GM12878 (cell line): ENCODE data around the gene NPC2.

Experiments used
- CTCF ChIP-seq, 3 experiments: IDR thresholded peaks in 2 of 3; conservative IDR thresholded peaks in 1 of 3; 2 replicates each; pipeline ENCODE4 v1.5.1; 2011; ENCODE audit warnings: low read depth in 3 of 3, low read length in 3 of 3, mild to moderate bottlenecking in 3 of 3, control low read depth in 2 of 3, moderate library complexity in 2 of 3, inconsistent platforms in 1 of 3, mixed read lengths in 1 of 3; ENCODE audit not compliant: control insufficient read depth in 2 of 3, insufficient read depth in 1 of 3; ENCODE audit errors: extremely low read depth in 1 of 3
- EGR1 ChIP-seq, 2 experiments: IDR thresholded peaks; 1 replicate in 1 of 2; 2 replicates in 1 of 2; pipeline ENCODE4 v1.6.1; 2011 to 2012; ENCODE audit warnings: low read depth in 2 of 2, low read length in 2 of 2, borderline replicate concordance in 1 of 2, mild to moderate bottlenecking in 1 of 2, moderate library complexity in 1 of 2
- EZH2 ChIP-seq: IDR thresholded peaks from 2 replicates; pipeline ENCODE4 v1.6.1; 2012; ENCODE audit warnings: low read depth, mild to moderate bottlenecking, control low read depth, inconsistent platforms, low read length, borderline replicate concordance; ENCODE audit not compliant: control insufficient read depth
- IRF3 ChIP-seq: fragments of 450-650 bp; IDR thresholded peaks from 2 replicates; pipeline ENCODE4 v1.6.1; 2014; ENCODE audit warnings: mild to moderate bottlenecking
- KDM1A ChIP-seq: fragments of 200-600 bp; sonication (generic); IDR thresholded peaks from 2 replicates; pipeline ENCODE4 v1.6.1; 2016; ENCODE audit warnings: borderline replicate concordance
- MXI1 ChIP-seq: fragments of 150-350 bp; IDR thresholded peaks from 2 replicates; pipeline ENCODE4 v1.6.1; 2011; ENCODE audit warnings: low read depth, mild to moderate bottlenecking, inconsistent platforms, low read length, improper control_type of control experiment
- POLR2A ChIP-seq: IDR thresholded peaks from 2 replicates; pipeline ENCODE4 v1.6.1; 2011; ENCODE audit warnings: low read depth, mild to moderate bottlenecking, low read length
- RCOR1 ChIP-seq: conservative IDR thresholded peaks from 2 replicates; pipeline ENCODE4 v1.6.1; 2012; ENCODE audit warnings: low read depth, low read length, improper control_type of control experiment
- REST ChIP-seq: IDR thresholded peaks from 2 replicates; pipeline ENCODE4 v1.6.1; 2012; ENCODE audit warnings: mild to moderate bottlenecking, low read depth, low read length
- USF1 ChIP-seq: IDR thresholded peaks from 2 replicates; pipeline ENCODE4 v1.6.1; 2011; ENCODE audit warnings: borderline replicate concordance, low read depth, mild to moderate bottlenecking, moderate library complexity, mixed read lengths, low read length; ENCODE audit not compliant: insufficient read depth; ENCODE audit errors: extremely low read length

- TF ChIP-seq RCOR1 = no peak
- TF ChIP-seq EGR1 (IDR thresholded peaks at IDR 0.05; ENCODE audit: borderline replicate concordance in 1 of 2, low read depth in 2 of 2, low read length in 2 of 2) = no peak
- no peak for TF ChIP-seq CTCF (IDR thresholded peaks at IDR 0.05 in 2 of 3, conservative IDR thresholded peaks at IDR 0.05 in 1 of 3; ENCODE audit: control insufficient read depth in 2 of 3, extremely low read depth in 1 of 3, insufficient read depth in 1 of 3, low read depth in 3 of 3, low read length in 3 of 3)
- TF ChIP-seq IRF3 = no peak
- no peak for TF ChIP-seq MXI1
- TF ChIP-seq POLR2A = no peak
- no peak for TF ChIP-seq EZH2
- no peak for TF ChIP-seq USF1
- no peak for TF ChIP-seq REST
- no peak for TF ChIP-seq KDM1A
Observed at GRCh38 chr14:74504874-74505720, 12.0 kb upstream of the NPC2 start.
